HG02763 (cell line): ENCODE measurements around the gene YTHDF1.

Source experiments
- ATAC-seq: cut with Tn5 transposase; IDR thresholded peaks from one replicate; pipeline ENCODE4 v1.9.1; 2021; ENCODE audit warnings: mild to moderate bottlenecking, moderate library complexity; ENCODE audit not compliant: unreplicated experiment

YTHDF1 gene

GRCh38 chr20:63175038-63175895 is 40.7 kb downstream of the YTHDF1 start:
- no peak for ATAC-seq

DNA sequence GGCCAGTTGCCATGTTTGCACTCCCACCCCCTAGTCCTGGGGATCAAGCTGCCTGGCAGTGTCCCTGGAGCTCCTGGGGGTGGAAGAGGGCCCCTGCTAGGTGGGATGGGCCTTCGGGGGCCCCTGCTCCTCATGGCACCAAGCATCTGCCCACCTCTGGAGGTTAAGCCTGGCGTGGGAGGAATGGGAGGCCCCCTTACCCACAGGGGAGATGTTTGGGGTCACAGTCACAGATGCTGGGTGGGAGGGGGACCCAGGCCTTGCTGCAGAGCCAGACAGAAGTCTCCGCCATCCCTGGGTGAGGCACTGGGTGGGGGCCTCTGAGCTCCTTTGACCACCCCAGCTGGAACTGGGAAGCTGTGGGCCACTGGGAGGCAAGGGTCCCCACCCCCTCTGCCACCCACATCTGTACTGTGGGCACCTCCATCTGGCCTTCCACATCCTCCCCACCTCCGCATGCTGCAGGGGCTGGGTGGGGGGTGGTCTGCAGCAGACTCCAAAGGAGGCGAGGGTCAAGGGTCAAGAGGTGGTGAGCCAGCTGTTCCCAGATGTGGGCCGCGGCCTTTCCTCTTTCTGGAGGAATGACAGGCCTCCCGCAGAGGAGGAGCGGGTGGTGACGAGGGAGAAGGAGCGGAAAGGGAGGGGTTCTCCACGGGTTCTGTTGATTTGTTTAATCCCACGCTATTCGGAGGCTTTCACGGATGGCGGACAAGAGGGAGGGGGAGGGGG is 41.5 kb downstream of the YTHDF1 start:
- no peak for ATAC-seq

DNA sequence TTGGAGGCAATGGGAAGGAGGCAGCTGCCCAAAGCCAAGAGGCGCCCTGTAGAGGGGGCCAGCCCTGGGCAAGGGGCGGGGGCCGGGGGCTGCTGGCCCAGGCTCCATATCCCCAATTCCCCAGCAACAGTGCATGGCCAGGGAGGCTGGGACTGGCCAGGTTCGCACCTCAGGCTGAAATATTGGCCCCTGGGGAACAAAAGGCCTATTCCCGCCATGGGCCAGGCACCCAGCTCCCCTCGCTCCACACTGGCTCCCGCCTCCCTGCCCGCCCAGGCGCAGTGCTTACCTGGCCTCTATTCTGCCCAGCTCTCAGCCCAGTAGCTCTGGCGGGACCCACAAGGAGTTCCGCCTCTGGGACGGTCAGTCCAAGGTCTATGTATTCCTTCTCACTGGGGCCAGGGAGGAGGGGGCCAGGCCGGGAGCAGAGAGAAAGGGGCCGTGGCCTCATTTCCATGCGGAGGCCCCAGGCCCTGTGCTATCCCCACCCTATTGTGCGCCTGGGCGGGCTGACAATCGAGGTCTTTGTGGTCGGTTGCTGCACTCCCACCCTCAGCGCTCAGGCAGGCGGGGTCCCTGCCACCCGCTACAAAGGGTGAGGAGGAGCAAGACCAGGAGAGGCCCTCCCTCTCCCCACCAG is 42.3 kb downstream of the YTHDF1 start:
- ATAC-seq: no peak

DNA sequence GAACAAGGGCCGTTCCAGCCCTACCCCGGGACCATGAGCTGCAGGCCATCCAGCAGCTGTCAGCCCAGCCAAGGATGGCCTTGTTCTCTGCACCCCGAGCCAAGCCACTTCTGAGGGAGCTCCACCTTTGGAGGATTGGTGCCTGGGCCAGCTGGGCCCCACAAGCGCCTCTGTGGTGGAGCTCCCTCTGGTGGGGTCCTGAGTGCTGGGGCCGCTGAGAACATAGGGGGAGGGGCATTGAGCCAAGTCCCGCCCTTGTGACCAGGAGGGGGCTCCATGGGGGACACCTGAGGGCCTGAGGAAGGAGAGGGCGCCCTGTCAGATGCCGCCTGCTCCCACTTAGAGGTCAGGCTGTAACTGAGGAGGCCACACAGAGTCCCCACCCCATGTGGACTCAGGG is 43.2 kb downstream of the YTHDF1 start:
- no peak for ATAC-seq

- no peak for ATAC-seq
Measured at GRCh38 chr20:63171991-63172390, 43.9 kb downstream of the YTHDF1 start.

GRCh38 chr20:63169681-63170080 is 46.2 kb downstream of the YTHDF1 start:
- ATAC-seq: no peak

GRCh38 chr20:63168861-63169260 is 47.1 kb downstream of the YTHDF1 start:
- no peak for ATAC-seq

DNA sequence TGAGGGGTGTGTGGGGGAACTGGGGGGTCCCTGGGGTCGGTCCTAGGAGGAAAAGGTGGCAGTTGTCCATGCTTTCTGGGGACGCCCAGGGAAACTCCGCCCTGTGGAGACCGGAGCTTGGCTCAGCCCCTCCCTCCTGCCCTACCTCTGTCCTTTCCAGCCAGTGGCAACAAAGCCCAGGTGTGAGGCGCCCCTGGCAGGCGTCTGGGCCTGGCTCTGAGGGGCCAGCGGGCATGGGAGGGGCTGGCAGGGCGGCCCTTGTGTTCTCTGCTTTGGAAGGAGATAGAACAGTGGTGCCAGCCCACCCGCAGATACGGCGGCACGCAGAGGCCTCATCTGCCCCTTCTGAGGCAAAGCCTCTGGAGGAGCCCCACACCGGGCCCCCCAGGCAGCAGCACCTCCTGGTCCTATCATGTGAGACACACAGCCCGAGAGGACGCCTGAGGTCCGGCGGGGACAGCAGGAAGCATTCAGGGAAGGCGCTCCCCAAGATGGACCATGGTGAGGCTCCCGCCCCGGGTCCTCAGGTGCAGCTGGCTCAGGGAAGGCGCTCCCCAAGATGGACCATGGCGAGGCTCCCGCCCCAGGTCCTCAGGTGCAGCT is 47.9 kb downstream of the YTHDF1 start:
- ATAC-seq: no peak

- no peak for ATAC-seq
Measured at GRCh38 chr20:63167026-63167917, 48.7 kb downstream of the YTHDF1 start.

DNA sequence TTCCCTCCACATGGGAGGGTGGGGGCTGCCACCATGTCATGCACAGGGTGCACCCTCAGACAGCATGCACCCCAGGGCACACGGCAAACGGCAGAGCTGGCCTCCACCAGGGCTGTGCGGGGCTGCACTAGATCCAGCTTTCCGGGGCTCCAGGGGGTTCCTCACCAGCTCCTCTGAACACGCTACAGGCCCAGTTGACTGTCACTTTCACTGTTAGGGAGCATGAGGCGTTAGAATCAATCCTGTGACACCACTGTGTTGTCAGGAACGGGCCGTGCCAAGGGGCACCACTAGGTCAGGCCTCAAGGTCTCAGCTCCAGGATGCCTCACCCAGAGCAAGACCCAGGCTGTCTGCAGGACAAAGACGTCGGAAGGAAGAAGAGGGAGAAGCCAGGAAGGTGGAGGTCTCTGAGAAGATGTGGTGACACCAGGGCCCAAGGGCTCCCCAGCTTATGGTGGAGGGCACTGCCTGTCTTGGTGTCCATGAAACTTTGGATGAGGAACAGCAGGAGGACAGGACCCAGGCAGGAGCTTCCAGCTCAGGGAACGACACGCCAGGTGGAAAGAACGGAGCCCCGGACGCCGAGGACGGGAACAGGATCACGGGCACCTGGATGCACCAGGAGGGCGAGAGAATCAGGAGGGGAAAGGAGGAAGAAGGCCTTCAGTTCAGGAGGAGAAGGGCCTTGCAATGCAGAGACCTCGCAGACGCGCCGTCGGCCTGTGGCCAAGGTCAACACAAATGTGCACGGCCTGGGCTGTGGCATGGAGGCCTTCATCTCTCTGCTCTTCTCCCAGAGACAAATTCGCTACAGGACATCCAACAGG is 49.5 kb downstream of the YTHDF1 start:
- no peak for ATAC-seq

DNA sequence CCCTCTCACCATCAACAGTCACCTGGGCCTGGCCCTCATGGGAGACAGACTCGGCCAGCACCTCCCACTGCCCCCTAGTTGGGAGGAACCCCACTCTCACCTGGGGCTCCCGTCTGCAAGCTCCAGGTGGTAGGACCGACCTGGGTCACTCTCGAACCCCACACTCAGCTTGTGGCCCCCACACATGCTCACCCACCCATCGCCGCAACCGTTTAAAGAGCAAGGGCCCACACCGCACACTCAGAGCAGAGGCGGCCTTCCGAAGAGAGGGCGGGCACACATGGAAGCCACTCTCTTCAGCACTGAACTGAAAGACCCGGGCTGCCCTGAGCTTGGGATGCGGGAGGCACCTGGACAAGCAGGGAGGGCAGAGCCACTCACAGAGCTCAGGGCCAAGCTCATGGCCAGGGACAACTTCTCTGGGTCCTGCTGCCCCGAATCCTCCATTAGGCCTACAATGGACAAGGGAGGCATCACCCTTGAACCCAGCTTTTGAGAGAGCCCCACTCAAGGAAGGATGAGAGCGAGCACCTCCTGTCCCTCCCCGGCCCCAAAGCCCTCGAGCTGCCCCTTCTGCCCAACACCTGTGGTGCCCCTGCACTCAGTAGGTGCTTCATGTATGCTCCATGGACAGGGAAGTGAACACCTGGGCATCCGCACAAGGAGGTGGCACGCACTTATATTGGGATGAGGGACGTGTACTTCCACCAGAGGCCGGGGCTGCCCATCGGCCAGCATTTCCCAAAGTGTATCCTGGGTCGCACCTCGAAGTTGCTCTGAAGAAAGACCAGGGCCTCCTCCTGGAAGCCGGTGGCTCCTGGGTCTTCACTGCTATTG is 50.4 kb downstream of the YTHDF1 start:
- no peak for ATAC-seq

GRCh38 chr20:63164484-63165355 is 51.2 kb downstream of the YTHDF1 start:
- no peak for ATAC-seq

- ATAC-seq: no peak
Measured at GRCh38 chr20:63163596-63164483, 52.1 kb downstream of the YTHDF1 start.

DNA sequence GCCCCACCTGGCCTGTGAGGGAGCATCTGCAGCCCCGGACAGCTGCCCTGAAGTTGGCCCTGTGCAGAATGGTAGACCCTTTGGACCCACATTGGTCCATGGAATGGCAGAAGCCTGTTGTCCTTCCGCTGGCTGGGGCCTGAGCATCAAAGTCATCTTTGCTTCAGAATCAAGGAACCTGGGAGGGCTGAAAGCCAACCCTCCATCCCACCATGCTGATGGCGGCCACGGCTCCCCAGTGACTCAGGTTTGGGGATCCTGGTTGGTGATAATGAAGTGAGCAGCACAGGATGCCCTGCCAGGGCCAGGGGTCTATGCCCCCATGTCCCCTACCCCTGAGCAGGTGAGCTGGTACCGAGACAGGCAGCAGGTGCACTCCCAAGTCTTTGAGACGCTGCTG is 52.8 kb downstream of the YTHDF1 start:
- no peak for ATAC-seq

DNA sequence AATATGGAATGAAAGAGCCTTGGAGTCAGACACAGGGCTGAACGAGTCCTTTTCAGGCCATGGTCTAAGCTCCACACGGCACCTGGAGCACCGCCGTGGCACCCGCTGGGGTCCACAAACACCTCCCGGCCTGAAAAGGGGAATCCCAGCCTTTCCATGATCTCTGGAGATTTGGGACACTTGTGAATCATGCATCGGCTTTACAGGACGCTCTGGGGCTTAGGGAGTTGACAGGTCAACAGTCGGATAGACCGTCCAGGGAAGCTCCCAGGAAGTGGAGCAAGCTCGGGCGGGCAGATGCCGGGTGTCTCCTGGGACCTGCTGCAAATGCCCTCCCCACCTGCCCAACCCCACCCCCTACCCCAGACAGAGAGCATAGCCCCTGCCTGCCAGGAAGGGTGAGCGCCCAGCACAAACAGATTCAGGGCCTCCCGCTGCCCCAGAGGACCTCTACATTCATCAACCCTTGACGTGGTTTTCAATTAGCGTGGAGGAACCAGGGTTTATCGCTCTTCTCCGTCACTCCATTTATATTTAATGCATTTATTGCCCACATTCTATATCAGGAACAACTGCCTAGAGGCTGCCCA is 53.6 kb downstream of the YTHDF1 start:
- ATAC-seq: no peak

GRCh38 chr20:63161176-63161651 is 54.7 kb downstream of the YTHDF1 start:
- no peak for ATAC-seq
